Measurements from ENCODE around the gene PCK2. TPM values are rescaled to one million over a fixed set of nuclear protein-coding genes. Genes with fewer than 3 reads are reported as not detected.

PCK2 gene
- total and polyA plus RNA-seq, 2 of the 13 experiments (the other 11 are each of a cell fraction or from before 2014, with no cell fraction given): 129 to 272 TPM

DNA sequence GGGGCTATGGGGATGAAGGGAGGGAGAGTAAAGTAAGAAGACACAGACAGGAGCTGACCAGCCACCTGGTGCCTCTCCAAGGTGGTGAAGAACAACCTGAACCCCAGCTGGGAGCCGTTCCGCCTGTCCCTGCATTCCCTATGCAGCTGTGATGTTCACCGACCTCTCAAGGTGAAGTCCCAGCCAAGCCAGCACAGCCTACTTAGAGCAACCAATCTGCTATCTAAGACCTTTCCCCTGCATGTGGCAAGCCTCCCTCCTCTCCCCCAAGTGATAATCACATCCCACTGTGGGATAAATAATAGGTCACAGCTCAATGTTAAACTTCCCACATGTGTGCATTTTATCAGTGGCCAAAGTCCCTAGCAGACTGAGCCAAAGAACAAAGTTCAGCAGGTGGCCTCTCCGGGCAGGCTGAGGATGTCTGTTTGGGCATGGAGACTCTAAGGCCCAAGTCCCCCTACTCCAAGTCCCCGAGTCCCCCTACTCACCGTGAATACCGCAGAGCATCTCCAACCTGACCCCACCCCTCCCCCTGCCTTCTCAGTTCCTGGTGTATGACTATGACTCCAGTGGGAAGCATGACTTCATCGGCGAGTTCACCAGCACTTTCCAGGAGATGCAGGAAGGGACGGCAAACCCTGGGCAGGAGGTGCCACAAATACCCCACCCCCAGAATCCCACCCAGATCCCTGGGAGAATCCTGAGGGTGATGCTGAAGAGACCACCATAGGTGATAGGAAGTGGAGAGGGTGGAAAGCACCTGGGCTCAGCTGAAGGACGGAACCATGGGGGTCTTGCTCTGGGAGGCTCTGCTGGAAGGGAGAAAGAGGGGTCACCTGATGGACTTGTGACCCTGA lies 19.3 kb upstream of the PCK2 start (continued):
- TF ChIP-seq RORA (CRISPR knock-in tag; IDR thresholded peaks at IDR 0.05) (no peak), FLYWCH1 (CRISPR knock-in tag; IDR thresholded peaks at IDR 0.05) (no peak), NFIC (IDR thresholded peaks at IDR 0.05; ENCODE audit: low read length) (no peak), SAP130 (CRISPR knock-in tag; IDR thresholded peaks at IDR 0.05; ENCODE audit: low read depth) (peak; percentile 28; the same call in 1 of the 2 replicates), NFE2 (CRISPR knock-in tag; IDR thresholded peaks at IDR 0.05) (no peak), HNF4G (IDR thresholded peaks at IDR 0.05; ENCODE audit: borderline replicate concordance, low read depth, low read length) (peak; percentile 84), HNF4G (CRISPR knock-in tag; IDR thresholded peaks at IDR 0.05; ENCODE audit: borderline replicate concordance, low read depth) (peak; percentile 45; the same call in 1 of the 2 replicates), ZBTB4 (CRISPR knock-in tag; IDR thresholded peaks at IDR 0.05; ENCODE audit: borderline replicate concordance) (no peak), KLF12 (CRISPR knock-in tag; IDR thresholded peaks at IDR 0.05; ENCODE audit: borderline replicate concordance) (peak; percentile 58; the same call in 1 of the 2 replicates), POGZ (CRISPR knock-in tag; IDR thresholded peaks at IDR 0.05) (no peak), ZNF782 (CRISPR knock-in tag; IDR thresholded peaks at IDR 0.05; ENCODE audit: borderline replicate concordance) (peak; percentile 68; the same call in 1 of the 2 replicates), ZFX (CRISPR knock-in tag; IDR thresholded peaks at IDR 0.05; ENCODE audit: low read depth) (peak; percentile 39; the same call in 1 of the 2 replicates), SRY (CRISPR knock-in tag; IDR thresholded peaks at IDR 0.05) (0 out of 2 replicates have a peak, but pooled peaks have one; percentile 20), ZFP90 (CRISPR knock-in tag; IDR thresholded peaks at IDR 0.05; ENCODE audit: borderline replicate concordance) (peak; percentile 89; the same call in 1 of the 2 replicates), PHF8 (CRISPR knock-in tag; IDR thresholded peaks at IDR 0.05) (0 out of 2 replicates have a peak, but pooled peaks have one; percentile 29), THRA (CRISPR knock-in tag; IDR thresholded peaks at IDR 0.05; ENCODE audit: borderline replicate concordance) (no peak), HDAC1 (CRISPR knock-in tag; IDR thresholded peaks at IDR 0.05) (0 out of 2 replicates have a peak, but pooled peaks have one; percentile 43), TARDBP (CRISPR knock-in tag; IDR thresholded peaks at IDR 0.05) (peak; percentile 40; the same call in 1 of the 2 replicates)
- TF ChIP-seq, protein P1, sequence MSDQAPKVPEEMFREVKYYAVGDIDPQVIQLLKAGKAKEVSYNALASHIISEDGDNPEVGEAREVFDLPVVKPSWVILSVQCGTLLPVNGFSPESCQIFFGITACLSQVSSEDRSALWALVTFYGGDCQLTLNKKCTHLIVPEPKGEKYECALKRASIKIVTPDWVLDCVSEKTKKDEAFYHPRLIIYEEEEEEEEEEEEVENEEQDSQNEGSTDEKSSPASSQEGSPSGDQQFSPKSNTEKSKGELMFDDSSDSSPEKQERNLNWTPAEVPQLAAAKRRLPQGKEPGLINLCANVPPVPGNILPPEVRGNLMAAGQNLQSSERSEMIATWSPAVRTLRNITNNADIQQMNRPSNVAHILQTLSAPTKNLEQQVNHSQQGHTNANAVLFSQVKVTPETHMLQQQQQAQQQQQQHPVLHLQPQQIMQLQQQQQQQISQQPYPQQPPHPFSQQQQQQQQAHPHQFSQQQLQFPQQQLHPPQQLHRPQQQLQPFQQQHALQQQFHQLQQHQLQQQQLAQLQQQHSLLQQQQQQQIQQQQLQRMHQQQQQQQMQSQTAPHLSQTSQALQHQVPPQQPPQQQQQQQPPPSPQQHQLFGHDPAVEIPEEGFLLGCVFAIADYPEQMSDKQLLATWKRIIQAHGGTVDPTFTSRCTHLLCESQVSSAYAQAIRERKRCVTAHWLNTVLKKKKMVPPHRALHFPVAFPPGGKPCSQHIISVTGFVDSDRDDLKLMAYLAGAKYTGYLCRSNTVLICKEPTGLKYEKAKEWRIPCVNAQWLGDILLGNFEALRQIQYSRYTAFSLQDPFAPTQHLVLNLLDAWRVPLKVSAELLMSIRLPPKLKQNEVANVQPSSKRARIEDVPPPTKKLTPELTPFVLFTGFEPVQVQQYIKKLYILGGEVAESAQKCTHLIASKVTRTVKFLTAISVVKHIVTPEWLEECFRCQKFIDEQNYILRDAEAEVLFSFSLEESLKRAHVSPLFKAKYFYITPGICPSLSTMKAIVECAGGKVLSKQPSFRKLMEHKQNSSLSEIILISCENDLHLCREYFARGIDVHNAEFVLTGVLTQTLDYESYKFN (CRISPR knock-in tag; conservative IDR thresholded peaks at IDR 0.05): peak; percentile 50
- TF ChIP-seq, protein P2, sequence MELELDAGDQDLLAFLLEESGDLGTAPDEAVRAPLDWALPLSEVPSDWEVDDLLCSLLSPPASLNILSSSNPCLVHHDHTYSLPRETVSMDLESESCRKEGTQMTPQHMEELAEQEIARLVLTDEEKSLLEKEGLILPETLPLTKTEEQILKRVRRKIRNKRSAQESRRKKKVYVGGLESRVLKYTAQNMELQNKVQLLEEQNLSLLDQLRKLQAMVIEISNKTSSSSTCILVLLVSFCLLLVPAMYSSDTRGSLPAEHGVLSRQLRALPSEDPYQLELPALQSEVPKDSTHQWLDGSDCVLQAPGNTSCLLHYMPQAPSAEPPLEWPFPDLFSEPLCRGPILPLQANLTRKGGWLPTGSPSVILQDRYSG (CRISPR knock-in tag; IDR thresholded peaks at IDR 0.05): no peak
